ENCODE measurements around the gene TEX12.
"Not testable (repeated sequence)": the region's sequence is repeated elsewhere in the genome, so short reads cannot be mapped to it uniquely, and the experiment has no call there.

Gene TEX12, protein sequence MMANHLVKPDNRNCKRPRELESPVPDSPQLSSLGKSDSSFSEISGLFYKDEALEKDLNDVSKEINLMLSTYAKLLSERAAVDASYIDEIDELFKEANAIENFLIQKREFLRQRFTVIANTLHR

GRCh38 chr11:112167145-112167544 lies at the start of gene TEX12:
Gene TEX12 (plus strand): TSS chr11:112167372. CDS start chr11:112169269, 1,897 bp downstream.
- DNase-seq: no peak

DNA sequence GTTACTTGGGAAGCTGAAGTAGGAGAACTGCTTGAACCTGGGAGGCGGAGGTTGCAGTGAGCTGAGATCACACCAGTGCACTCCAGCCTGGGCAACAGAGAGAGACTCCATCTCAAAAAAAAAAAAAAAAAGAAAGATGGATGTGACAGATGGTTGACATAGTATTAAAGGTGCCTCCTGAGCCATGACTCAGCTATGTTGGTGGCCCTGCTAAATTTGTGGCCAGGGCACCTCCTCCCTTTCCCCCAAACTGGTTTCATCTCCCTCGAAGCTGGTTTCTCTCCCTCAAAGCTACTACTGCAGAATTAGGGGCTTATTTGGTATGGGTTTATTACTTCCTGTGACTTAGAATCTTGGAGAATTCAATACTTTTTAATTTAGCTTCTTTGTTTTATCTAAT lies 49.0 kb upstream of the TEX12 start:
- no peak for DNase-seq

GRCh38 chr11:112121981-112122615 lies 45.1 kb upstream of the TEX12 start:
- DNase-seq: no peak

- no peak for DNase-seq
Observed at GRCh38 chr11:112123129-112123528, 44.0 kb upstream of the TEX12 start.

- DNase-seq: no peak
Observed at GRCh38 chr11:112127056-112127455, 40.1 kb upstream of the TEX12 start.

GRCh38 chr11:112128483-112129121 lies 38.6 kb upstream of the TEX12 start:
- DNase-seq: no peak

DNA sequence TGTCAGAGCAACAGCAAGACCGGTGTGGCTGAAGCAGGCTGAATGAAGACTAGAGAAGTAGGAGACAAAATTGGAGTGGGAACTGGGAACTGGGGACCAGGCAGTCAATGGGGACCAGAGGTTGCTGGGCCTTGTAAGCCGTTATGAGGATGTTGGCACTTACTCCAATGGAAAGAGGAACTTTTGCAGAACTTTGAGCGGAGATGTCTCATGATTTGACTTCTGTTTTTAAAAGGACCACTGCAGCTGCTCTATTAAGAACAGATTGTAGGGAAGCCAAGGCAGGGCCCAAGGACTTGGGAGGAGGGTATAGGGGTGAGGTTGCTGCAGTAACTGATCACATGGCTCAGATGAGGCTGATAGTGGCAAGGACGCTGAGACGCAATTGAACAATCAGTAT lies 37.5 kb upstream of the TEX12 start:
- DNase-seq: no peak

- DNase-seq: no peak
Observed at GRCh38 chr11:112132737-112133136, 34.4 kb upstream of the TEX12 start.

DNA sequence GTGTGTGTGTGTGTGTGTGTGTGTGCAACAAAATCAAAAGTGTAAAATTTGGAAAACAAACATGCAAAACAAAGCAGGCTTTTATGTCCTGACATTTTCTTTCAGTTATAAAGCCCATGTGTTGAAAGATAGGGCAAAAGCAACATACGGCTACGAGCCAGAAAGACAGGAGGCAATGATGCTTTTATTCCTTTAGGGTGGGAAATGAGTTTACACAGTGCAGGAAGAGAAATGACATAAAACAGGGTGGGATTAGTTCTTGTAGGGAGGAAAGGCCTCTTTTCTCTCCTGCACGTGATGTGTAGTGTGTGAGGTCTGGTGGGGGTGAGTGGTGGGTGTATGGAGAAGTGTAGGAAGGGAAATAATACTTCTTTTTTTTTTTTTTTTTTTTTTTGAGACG lies 32.7 kb upstream of the TEX12 start:
- no peak for DNase-seq

- DNase-seq: no peak
Observed at GRCh38 chr11:112143597-112143996, 23.6 kb upstream of the TEX12 start.

GRCh38 chr11:112150517-112150916 lies 16.7 kb upstream of the TEX12 start:
- DNase-seq: no peak

GRCh38 chr11:112156153-112156955 lies 10.8 kb upstream of the TEX12 start:
- DNase-seq: no peak

DNA sequence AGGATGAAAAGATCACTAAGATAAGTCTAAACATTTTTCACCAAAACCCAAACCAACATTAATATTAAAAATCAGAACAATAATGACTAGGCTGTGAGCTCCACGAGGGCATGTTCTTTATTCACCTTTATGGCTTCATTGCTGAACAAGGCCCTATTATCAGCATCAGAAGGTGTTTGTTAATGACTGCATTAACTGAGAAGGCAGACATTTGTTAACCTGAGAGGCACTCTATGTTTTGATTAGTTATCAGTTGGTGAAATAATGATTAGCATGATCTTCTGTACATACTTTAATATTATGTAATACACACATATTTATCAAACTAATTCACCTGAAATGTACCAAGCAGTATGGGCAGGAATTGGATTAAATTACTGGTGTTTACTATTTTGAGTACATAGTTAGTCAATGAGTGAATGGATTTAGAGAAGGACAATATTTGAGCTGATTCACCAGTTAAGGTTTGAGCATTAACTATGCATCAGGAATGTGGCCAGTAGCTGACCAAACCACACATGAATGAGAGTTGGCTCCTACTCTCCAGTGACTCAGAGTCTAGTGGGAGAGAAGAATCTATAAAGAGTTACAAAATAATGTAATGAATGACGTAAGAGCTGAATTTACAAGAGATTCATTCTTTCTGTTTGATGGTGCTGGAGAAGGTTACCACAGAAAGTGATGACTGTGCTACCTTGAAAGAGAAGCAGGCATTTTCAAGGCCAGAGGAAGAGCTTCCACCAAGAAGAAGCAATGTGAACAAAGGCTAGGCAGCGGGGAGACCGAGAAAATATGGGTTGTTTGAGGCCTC lies 10.0 kb upstream of the TEX12 start:
- DNase-seq: no peak

DNA sequence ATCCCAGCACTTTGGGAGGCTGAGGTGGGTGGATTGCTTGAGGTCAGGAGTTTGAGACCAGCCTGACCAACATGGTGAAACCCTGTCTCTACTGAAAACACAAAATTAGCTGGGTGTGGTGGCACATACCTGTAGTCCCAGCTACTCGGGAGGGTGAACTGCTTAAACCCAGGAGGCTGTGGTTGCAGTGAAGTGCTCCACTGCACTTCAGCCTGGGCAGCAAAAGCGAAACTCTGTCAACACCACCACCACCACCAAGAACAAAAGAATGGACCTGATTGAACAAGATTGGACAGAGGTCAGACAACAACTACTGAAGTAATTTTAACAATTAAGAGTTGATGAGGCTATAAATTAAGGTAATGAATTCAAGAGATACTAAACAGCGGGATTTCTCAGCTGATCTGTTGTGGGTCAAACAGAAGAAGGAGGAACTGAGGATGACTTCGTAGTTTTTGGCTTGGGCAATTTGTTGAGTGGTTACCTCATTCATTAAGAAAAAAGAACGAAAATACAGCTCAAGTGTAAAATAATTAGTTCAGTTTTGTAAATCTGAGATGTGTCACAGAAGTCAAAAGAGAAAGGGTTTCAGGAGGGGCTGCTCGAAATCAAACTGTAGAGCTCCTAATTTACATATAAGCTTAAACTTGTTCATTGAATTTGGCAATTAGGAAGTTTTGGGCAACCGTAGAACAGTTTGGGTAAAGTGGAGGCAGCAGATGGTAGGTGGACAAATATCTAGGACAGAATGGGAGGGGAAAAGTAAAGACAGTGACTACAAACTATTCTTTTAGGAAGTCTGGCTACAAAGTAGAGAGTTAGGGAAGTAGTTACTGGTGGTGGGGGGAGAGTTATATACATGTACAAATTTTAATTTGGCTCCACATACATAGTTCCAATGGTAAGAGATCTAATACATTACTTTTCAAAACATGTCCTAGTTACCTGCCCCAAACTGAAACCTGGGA lies 7.8 kb upstream of the TEX12 start:
- DNase-seq: no peak

DNA sequence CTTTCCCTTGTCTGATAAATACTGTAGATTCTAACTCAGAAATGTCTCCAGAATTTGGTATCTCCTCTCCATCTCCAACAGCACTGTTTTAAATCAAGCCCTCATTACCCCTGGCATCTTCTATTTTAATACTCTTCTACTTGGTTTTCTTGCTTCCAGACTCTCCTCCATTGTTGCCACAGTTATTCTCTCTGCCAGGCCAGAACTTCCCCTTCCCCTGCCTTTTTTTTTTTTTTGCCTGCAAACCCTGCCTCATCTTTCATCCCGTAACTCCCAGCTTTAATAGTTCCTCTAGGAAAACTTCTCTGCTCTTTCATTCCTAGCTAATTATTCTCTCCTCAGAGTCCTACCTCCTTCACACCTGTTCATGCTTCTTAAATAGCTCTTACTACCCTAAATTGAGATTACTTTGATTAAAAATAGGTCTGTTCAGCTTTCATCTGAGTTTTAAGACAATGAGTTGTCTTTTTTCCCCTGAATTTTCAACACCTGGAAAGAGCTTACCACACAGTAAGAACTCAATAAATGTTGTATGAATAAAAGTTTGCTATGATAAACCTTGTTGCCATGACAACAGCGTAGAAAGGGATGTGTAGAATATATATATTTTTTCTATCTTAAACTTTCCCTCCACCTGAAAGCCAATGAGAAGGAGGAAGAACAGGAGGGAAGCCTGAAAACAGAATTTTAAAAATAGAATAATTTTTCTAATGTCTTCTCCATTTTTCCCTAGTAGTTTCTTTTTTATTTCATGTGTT lies 6.9 kb upstream of the TEX12 start:
- DNase-seq: no peak

GRCh38 chr11:112161012-112161411 lies 6.2 kb upstream of the TEX12 start:
- DNase-seq: no peak

DNA sequence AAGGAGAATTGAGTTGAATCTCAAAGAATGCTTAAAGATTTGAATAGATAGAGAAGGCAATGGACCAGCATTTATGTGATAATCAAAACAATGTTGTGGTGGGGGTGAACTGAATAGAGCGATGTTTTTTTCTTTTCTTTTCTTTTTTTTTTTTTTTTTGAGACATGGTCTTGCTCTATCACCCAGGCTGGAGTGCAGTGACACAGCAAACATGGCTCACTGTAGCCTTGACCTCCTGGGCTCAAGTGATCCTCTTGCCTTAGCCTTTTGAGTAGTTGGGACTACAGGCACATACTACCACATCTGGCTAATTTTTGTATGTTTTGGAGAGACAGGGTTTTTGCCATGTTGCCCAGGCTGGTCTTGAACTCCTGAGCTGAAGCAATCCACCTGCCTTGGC lies 5.0 kb upstream of the TEX12 start:
- DNase-seq: not testable (repeated sequence)

- no peak for DNase-seq
Observed at GRCh38 chr11:112162761-112163546, 4.2 kb upstream of the TEX12 start.

GRCh38 chr11:112163875-112164685 lies 3.1 kb upstream of the TEX12 start, which contains the start of gene IL18:
Gene IL18 (minus strand): TSS chr11:112164094. CDS start chr11:112155053, 9,041 bp downstream.
- peak; percentile 5 for DNase-seq

Measured in CD4-positive, alpha-beta T cell treated with Interleukin-12 subunit alpha and Interleukin-12 subunit beta, for 1 hour (primary cell).